Measurements from ENCODE around the gene DEPP1. TPM values are rescaled to one million over a fixed set of nuclear protein-coding genes. Genes with fewer than 3 reads are reported as not detected.

DEPP1 gene
- polyA plus RNA-seq, 1 experiment: 11.9 TPM

- CTCF ChIA-PET: interaction anchor here (1.7 kb wide), 1 partner anchor 10 kb away, joined by 5 read pairs; no protein-coding TSS in a partner anchor
- no peak for DNase-seq (ENCODE audit: low read depth)
- POLR2A ChIA-PET: no interaction called here
- H3K4me3 ChIP-seq (ENCODE audit: low read depth, low read length): no peak overlapping the region
- TF ChIP-seq CTCF (IDR thresholded peaks at IDR 0.05; ENCODE audit: insufficient read depth, low read depth, low read length): no peak
- H3K36me3 ChIP-seq (ENCODE audit: control insufficient read depth, insufficient read depth, low read length): no peaks in the 10 kb centered on the region
- no peaks in the 10 kb centered on the region for H3K27me3 ChIP-seq (ENCODE audit: control insufficient read depth, insufficient read depth, low read length)
Observed at GRCh38 chr10:44985175-44985681, 6.6 kb upstream of the DEPP1 start.

- H3K4me3 ChIP-seq (ENCODE audit: low read depth, low read length): no peak overlapping the region
- ChIA-PET CTCF (no interaction called here), POLR2A (no interaction called here)
- no peak for DNase-seq (ENCODE audit: low read depth)
- no peaks in the 10 kb centered on the region for H3K27me3 ChIP-seq (ENCODE audit: control insufficient read depth, insufficient read depth, low read length)
- no peaks in the 10 kb centered on the region for H3K36me3 ChIP-seq (ENCODE audit: control insufficient read depth, insufficient read depth, low read length)
- TF ChIP-seq CTCF (IDR thresholded peaks at IDR 0.05; ENCODE audit: insufficient read depth, low read depth, low read length): no peak
Observed at GRCh38 chr10:44984671-44985101, 6.1 kb upstream of the DEPP1 start.

DNA sequence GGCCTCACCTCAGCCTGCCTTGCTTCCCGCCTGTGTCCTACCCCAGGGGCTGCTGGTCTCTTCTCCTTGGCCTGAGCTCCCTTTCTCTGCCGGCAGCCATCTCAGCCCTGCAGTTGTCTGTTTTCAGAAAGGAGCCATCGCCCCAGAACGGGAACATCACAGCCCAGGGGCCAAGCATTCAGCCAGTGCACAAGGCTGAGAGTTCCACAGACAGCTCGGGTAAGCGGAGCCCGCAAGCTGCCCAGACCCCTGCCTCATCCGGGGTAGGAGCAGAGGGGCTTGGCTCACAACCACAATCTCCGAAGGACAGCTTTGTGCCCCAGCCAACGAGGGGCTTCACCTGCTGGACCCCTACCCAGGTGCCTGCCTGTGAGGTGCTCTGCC is 5.3 kb upstream of the DEPP1 start:
- no peak for DNase-seq (ENCODE audit: low read depth)
- CTCF ChIA-PET: interaction anchor here (1.4 kb wide), 1 partner anchor 51 kb away, joined by 4 read pairs; no protein-coding TSS in a partner anchor
- Histone ChIP-seq H3K27me3 (ENCODE audit: control insufficient read depth, insufficient read depth, low read length) (no peaks in the 10 kb centered on the region), H3K36me3 (ENCODE audit: control insufficient read depth, insufficient read depth, low read length) (no peaks in the 10 kb centered on the region), H3K4me3 (ENCODE audit: low read depth, low read length) (no peak overlapping the region)
- no peak for TF ChIP-seq CTCF (IDR thresholded peaks at IDR 0.05; ENCODE audit: insufficient read depth, low read depth, low read length)
- POLR2A ChIA-PET: no interaction called here

DNA sequence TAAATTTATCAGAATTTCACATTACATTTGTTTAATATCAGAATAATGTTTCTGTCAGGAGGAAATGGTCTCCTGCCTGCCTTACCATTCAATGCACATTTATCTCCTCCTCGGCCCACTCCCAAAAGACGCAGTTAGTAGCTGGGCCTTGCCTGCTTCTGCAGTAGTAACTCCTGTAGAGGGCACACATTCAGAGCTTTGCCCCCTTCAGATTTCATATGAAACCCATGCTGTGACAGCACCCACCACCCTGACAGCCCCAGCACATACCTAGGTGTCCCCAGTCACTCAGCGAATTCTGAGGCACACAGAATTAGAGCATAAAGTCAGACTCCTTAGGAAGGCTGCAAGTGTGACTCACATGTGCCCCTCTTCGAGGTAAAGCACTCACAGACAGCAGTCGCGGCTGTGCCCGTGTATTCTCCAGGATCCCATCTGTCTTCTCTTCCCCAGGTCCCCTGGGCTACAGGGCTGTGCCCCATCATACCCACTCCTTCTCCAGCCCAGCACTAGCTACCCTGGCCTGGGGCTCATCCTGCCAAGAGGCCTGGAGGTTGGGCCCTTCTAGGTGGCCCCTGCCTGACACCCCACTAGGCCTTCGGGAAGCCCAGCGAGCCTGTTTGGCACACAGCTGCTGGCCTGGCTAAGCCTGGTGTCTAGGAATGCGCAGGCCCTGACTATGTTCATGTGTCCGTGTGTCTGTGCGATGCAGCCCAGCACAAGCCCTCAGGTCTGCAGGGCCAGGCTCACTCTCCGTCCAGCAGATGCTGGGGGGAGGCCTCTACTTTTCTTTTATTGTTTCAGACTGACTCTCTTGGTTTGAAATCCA is 4.7 kb upstream of the DEPP1 start:
- POLR2A ChIA-PET: no interaction called here
- no peak for DNase-seq (ENCODE audit: low read depth)

More for the DNA sequence above, 4.7 kb upstream of the DEPP1 start:
- CTCF ChIA-PET: interaction anchor here (1.4 kb wide), 1 partner anchor 51 kb away, joined by 4 read pairs; no protein-coding TSS in a partner anchor
- no peak for TF ChIP-seq CTCF (IDR thresholded peaks at IDR 0.05; ENCODE audit: insufficient read depth, low read depth, low read length)
- Histone ChIP-seq H3K4me3 (ENCODE audit: low read depth, low read length) (no peak overlapping the region), H3K27me3 (ENCODE audit: control insufficient read depth, insufficient read depth, low read length) (no peaks in the 10 kb centered on the region), H3K36me3 (ENCODE audit: control insufficient read depth, insufficient read depth, low read length) (no peaks in the 10 kb centered on the region)
